ENCODE data around the gene ETV2. TPM values are rescaled to one million over a fixed set of nuclear protein-coding genes. Genes with fewer than 3 reads are reported as not detected.

The ETV2 gene
- total and polyA plus RNA-seq, 4 donors: 0.17 to 1.8 (median 1.1) TPM

DNA sequence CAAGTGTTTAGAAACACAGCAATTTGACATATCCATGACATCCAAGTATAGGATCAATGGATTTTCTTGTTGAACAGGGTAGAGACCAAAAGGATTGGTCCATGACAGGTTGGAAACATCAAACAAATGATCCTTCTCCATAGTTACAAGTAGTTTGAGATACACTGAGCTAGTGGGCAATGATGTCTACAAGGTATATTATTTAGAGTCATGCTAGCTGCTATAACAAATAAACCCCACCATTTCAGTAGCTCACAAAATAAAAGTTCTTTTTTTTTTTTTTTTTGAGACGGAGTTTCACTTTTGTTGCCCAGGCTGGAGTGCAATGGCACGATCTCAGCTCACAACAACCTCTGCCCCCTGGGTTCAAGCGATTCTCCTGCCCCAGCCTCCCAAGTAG, 33.9 kb upstream of the ETV2 start:
- Histone ChIP-seq H3K36me3 (ENCODE audit: control insufficient read depth in 4 of 4, insufficient read depth in 3 of 4, low read depth in 1 of 4, low read length in 3 of 4) (no peaks in the 10 kb centered on the region), H3K9ac (ENCODE audit: low read depth in 1 of 2, low read length in 2 of 2) (no peak overlapping the region), H3K27me3 (ENCODE audit: control insufficient read depth in 4 of 4, insufficient read depth in 4 of 4, low read length in 3 of 4) (no peaks in the 10 kb centered on the region), H3K27ac (ENCODE audit: low read depth in 1 of 2, low read length in 2 of 2) (no peak overlapping the region), H3K4me3 (ENCODE audit: low read depth in 1 of 3, low read length in 3 of 3) (no peak overlapping the region), H3K9me3 (ENCODE audit: control insufficient read depth in 4 of 4, low read length in 3 of 4) (peaks cover 0 to 2% (median 0%) of the 10 kb centered on the region in 4 donors), H3K4me1 (ENCODE audit: control insufficient read depth in 4 of 4, insufficient read depth in 4 of 4, low read length in 3 of 4) (peaks cover 0 to 7% (median 4%) of the 10 kb centered on the region in 4 donors)
- no peak for TF ChIP-seq YY1 (IDR thresholded peaks at IDR 0.05)
- TF ChIP-seq, protein P1, sequence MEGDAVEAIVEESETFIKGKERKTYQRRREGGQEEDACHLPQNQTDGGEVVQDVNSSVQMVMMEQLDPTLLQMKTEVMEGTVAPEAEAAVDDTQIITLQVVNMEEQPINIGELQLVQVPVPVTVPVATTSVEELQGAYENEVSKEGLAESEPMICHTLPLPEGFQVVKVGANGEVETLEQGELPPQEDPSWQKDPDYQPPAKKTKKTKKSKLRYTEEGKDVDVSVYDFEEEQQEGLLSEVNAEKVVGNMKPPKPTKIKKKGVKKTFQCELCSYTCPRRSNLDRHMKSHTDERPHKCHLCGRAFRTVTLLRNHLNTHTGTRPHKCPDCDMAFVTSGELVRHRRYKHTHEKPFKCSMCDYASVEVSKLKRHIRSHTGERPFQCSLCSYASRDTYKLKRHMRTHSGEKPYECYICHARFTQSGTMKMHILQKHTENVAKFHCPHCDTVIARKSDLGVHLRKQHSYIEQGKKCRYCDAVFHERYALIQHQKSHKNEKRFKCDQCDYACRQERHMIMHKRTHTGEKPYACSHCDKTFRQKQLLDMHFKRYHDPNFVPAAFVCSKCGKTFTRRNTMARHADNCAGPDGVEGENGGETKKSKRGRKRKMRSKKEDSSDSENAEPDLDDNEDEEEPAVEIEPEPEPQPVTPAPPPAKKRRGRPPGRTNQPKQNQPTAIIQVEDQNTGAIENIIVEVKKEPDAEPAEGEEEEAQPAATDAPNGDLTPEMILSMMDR (IDR thresholded peaks at IDR 0.05; ENCODE audit: low read depth, low read length, missing input control): no peak
- no peak for TF ChIP-seq EGR1 (IDR thresholded peaks at IDR 0.05; ENCODE audit: low read depth in 2 of 2)
- TF ChIP-seq NR2F2 (IDR thresholded peaks at IDR 0.05): no peak
- no peak for TF ChIP-seq GABPA (IDR thresholded peaks at IDR 0.05 in 1 of 2, conservative IDR thresholded peaks at IDR 0.05 in 1 of 2)
- TF ChIP-seq, protein P2, sequence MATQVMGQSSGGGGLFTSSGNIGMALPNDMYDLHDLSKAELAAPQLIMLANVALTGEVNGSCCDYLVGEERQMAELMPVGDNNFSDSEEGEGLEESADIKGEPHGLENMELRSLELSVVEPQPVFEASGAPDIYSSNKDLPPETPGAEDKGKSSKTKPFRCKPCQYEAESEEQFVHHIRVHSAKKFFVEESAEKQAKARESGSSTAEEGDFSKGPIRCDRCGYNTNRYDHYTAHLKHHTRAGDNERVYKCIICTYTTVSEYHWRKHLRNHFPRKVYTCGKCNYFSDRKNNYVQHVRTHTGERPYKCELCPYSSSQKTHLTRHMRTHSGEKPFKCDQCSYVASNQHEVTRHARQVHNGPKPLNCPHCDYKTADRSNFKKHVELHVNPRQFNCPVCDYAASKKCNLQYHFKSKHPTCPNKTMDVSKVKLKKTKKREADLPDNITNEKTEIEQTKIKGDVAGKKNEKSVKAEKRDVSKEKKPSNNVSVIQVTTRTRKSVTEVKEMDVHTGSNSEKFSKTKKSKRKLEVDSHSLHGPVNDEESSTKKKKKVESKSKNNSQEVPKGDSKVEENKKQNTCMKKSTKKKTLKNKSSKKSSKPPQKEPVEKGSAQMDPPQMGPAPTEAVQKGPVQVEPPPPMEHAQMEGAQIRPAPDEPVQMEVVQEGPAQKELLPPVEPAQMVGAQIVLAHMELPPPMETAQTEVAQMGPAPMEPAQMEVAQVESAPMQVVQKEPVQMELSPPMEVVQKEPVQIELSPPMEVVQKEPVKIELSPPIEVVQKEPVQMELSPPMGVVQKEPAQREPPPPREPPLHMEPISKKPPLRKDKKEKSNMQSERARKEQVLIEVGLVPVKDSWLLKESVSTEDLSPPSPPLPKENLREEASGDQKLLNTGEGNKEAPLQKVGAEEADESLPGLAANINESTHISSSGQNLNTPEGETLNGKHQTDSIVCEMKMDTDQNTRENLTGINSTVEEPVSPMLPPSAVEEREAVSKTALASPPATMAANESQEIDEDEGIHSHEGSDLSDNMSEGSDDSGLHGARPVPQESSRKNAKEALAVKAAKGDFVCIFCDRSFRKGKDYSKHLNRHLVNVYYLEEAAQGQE (IDR thresholded peaks at IDR 0.05): no peak
- TF ChIP-seq HNF4A (conservative IDR thresholded peaks at IDR 0.05): no peak
- TF ChIP-seq FOXA2 (IDR thresholded peaks at IDR 0.05): no peak
- no peak for TF ChIP-seq TAF1 (conservative IDR thresholded peaks at IDR 0.05)
- TF ChIP-seq SP1 (IDR thresholded peaks at IDR 0.05): no peak
- TF ChIP-seq RXRA (IDR thresholded peaks at IDR 0.05): no peak
- TF ChIP-seq, protein P3, sequence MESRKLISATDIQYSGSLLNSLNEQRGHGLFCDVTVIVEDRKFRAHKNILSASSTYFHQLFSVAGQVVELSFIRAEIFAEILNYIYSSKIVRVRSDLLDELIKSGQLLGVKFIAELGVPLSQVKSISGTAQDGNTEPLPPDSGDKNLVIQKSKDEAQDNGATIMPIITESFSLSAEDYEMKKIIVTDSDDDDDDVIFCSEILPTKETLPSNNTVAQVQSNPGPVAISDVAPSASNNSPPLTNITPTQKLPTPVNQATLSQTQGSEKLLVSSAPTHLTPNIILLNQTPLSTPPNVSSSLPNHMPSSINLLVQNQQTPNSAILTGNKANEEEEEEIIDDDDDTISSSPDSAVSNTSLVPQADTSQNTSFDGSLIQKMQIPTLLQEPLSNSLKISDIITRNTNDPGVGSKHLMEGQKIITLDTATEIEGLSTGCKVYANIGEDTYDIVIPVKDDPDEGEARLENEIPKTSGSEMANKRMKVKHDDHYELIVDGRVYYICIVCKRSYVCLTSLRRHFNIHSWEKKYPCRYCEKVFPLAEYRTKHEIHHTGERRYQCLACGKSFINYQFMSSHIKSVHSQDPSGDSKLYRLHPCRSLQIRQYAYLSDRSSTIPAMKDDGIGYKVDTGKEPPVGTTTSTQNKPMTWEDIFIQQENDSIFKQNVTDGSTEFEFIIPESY (IDR thresholded peaks at IDR 0.05): no peak
- TF ChIP-seq, protein P4, sequence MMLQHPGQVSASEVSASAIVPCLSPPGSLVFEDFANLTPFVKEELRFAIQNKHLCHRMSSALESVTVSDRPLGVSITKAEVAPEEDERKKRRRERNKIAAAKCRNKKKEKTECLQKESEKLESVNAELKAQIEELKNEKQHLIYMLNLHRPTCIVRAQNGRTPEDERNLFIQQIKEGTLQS (IDR thresholded peaks at IDR 0.05): no peak
- TF ChIP-seq, protein P5, sequence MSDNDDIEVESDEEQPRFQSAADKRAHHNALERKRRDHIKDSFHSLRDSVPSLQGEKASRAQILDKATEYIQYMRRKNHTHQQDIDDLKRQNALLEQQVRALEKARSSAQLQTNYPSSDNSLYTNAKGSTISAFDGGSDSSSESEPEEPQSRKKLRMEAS (IDR thresholded peaks at IDR 0.05): no peak
- no peak for TF ChIP-seq JUND (IDR thresholded peaks at IDR 0.05)
- no peak for DNase-seq (ENCODE audit: low spot score)
- WGBS: 64% methylated on average over 3 of the region's 3 CpGs

DNA sequence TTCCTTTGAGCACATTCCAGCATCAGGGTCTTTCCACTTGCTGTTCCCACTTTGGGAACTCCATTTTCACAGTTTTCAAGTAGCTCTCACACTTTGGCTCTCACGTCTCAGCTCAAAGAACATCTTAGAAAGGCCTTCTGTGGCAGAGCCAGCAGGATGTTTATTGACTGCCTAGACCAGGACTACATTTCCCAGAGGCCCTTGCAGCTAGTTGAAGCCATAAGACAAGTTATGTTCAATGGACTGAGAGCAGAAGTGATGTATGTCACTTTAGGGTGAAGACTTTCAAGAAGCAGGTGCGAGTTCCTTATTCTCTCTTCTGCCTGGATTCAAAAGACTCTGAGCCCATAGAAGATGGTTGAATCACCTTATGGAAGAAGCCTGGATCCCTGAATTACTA, 33.3 kb upstream of the ETV2 start:
- H3K36me3 ChIP-seq (ENCODE audit: control insufficient read depth in 4 of 4, insufficient read depth in 3 of 4, low read depth in 1 of 4, low read length in 3 of 4): no peaks in the 10 kb centered on the region
- WGBS: 68% methylated on average over 2 of the region's 2 CpGs
- H3K9me3 ChIP-seq (ENCODE audit: control insufficient read depth in 4 of 4, low read length in 3 of 4): peaks cover 0 to 2% (median 0%) of the 10 kb centered on the region in 4 donors
- H3K27me3 ChIP-seq (ENCODE audit: control insufficient read depth in 4 of 4, insufficient read depth in 4 of 4, low read length in 3 of 4): no peaks in the 10 kb centered on the region
- H3K9ac ChIP-seq (ENCODE audit: low read depth in 1 of 2, low read length in 2 of 2): no peak overlapping the region
- H3K4me3 ChIP-seq (ENCODE audit: low read depth in 1 of 3, low read length in 3 of 3): no peak overlapping the region
- H3K27ac ChIP-seq (ENCODE audit: low read depth in 1 of 2, low read length in 2 of 2): no peak overlapping the region
- peaks cover 0 to 13% (median 9%) of the 10 kb centered on the region in 4 donors for H3K4me1 ChIP-seq (ENCODE audit: control insufficient read depth in 4 of 4, insufficient read depth in 4 of 4, low read length in 3 of 4)
- DNase-seq (ENCODE audit: low spot score): no peak
- TF ChIP-seq, protein P1 (IDR thresholded peaks at IDR 0.05; ENCODE audit: low read depth, low read length, missing input control): no peak
- TF ChIP-seq JUND (IDR thresholded peaks at IDR 0.05) (no peak), RXRA (IDR thresholded peaks at IDR 0.05) (no peak), NR2F2 (IDR thresholded peaks at IDR 0.05) (no peak)
- TF ChIP-seq, protein P2 (IDR thresholded peaks at IDR 0.05): no peak
- TF ChIP-seq, protein P5 (IDR thresholded peaks at IDR 0.05): no peak

Data from liver (tissue), 9 donors.